GM19438 (cell line): ENCODE measurements around the gene KHDRBS1.
"Not testable (repeated sequence)": the region's sequence is repeated elsewhere in the genome, so short reads cannot be mapped to it uniquely, and the experiment has no call there.

Experiments
- ATAC-seq: cut with Tn5 transposase; IDR thresholded peaks from one replicate; pipeline ENCODE4 v1.9.1; 2021; ENCODE audit warnings: low read depth; ENCODE audit not compliant: unreplicated experiment

KHDRBS1 gene

GRCh38 chr1:32010246-32010645 lies 3.4 kb upstream of the KHDRBS1 start:
- no peak for ATAC-seq

DNA sequence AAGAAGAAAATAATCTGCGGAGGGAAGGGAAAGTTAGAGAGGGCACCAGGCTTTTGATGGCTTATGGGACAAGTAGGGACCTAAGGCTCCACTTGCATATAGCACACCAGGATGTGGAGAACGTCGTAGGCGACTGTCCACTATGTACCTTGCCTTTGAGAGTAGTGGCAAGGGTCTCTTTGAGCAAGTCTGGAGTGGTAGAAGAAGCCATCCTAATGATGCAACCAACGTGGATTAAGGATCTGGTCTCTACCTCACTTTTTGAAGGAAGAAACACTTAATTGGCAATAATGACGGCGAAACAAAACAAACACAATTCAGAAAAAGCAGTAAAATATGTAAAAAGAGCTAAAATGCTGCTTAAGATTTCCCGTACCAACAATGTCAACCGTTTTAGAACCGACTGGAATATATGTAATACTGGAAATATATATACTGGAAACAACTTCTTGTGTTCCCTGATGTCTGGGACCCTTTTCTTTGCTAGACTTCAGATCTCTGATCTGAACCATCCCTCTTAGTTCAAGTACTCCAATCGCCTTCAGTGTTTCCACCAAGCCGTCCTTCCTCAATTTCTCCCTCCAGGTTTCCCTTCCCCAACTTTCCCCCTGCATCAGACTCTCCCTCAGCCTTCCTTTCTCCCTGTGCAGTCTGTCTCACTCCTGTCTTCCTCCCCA lies 821 bp upstream of the KHDRBS1 start:
- no peak for ATAC-seq

DNA sequence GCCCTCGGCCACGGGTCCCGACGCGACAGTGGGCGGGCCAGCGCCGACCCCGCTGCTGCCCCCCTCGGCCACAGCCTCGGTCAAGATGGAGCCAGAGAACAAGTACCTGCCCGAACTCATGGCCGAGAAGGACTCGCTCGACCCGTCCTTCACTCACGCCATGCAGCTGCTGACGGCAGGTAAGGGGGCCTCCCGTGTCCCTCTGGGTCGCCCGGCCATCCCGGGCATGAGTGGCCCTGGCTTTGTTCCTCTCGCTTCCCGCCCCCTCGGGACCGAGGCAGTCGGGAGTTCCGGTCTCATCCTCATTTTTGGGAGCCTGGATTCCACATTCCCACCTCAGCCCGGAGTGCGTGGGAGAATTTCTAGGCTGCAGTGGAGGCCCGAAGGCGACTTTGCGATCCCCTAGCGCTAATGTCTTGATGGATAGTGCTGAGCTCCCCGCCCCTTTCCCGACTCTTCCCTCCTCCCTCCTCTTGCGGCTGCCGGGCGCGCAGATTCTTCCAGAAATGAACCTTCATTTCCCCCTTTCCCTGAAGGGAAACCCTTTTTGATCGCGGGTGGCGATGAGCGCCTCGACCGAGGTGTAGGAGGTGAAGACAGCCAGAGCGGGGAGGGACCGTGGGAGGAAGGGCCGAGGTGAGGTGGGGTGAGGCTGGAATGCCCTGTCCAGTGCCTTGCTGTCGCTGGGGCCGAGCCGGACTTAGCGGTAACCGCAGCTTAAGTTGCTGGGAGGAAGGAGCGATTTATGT lies 705 bp downstream of the KHDRBS1 start:
- ATAC-seq, result peak; percentile 34

- no peak for ATAC-seq
These were observed 1.2 kb downstream of the KHDRBS1 start for GRCh38 chr1:32014948-32015273.

GRCh38 chr1:32020339-32020738 lies 6.7 kb downstream of the KHDRBS1 start:
- ATAC-seq, result no peak

DNA sequence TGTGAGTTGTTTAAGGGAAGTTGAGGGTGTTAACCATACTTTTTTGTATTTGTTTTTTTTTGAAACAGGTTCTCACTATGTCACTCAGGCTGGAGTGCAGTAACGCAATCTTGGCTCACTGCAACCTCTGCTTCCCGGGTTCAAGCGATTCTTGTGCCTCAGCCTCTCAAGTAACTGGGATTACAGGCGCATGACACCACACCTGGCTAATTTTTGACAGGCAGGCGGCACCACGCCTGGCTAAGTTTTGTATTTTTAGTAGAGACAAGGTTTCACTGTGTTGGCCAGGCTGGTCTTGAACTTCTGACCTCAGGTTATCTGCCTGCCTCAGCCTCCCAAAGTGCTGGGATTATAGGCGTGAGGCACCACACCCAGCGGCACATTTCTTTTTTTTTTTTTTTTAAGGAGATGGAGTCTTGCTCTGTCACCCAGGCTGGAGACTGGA lies 7.9 kb downstream of the KHDRBS1 start:
- not testable (repeated sequence) for ATAC-seq

DNA sequence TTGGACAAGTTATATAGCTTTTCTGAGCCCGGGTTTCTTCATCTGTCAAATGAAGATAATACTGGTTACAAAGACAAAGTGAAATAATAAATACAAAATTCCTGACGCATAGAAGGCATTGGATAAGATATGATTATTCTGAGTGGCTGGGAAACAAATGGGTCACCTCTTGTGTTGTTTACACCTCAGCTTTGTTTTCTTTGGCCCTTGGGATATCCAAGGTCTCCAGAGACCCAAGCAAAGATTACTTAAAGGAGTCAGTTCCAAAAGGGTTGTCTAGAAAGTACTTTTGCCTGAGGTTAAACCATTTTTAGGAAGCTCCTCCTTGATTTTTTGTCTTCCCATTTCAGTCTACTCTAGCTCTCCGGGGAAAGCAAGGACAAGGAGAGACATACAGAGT lies 9.7 kb downstream of the KHDRBS1 start:
- no peak for ATAC-seq

DNA sequence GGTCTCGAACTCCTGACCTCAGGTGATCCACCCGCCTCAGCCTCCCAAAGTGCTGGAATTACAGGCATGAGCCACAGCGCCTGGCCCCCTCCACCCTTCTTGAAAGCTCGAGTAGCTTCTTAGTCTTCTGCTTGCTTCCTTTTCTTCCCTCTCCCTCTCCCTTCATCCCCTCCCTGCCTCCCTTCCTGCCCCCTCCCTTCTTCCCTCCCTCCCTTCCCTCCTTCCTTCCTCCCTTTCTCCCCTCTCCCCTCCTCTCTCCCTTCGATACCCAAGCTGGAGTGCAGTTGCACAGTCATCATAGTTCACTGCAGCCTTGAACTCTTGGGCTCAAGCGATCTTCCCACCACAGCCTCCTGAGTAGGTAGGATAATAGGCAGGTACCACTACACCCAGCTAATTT lies 11.8 kb downstream of the KHDRBS1 start:
- ATAC-seq, result no peak

- ATAC-seq, result no peak
These were observed 15.1 kb downstream of the KHDRBS1 start for GRCh38 chr1:32028746-32029145.

DNA sequence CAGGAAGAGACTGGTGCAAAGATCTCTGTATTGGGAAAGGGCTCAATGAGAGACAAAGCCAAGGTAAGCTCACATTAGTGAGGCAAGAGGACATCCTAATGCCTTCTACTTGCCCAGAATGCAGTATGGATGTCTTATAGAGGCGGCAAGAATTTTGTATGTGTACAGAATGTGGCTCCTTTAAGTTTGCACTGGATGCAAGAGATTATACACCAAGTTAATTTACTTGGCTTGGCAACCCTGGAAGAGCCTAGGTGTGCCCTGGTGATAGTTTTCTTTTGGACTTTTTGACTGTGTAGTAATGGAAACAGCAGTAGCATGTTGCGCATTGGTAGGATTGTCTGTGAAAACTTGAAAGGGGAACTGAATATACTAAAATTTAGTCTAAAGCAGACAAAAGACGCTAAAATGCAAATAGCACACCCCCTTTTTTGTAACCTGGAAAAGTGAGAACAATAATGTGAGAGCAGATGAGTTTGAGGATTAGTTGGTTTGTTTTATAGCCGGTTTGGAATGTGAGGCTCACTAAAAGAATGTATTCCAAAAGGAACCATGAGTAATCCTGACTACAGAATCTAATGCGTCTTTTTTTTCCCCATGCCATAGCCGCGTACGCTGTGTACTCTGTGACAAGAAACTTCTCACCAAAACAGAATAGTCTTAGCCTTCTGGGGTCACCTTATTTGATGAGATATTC lies 18.1 kb downstream of the KHDRBS1 start:
- no peak for ATAC-seq

DNA sequence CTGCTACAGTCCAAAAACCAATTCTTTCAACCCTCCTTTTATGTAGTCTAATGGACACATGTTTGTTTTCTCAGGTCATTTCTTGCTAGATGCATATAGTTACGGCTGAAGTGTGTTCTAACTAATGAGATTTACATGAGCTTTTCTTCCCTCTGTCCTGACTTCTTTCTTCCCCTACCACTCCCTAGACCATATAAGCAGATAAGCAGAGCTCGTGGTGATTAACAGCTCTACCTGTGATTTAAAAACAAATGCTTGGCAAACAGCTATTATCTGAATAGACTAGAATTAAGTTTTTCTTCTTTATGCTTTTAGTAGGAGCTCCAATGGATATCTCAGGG lies 18.6 kb downstream of the KHDRBS1 start:
- ATAC-seq, result no peak

GRCh38 chr1:32035119-32035518 lies 21.5 kb downstream of the KHDRBS1 start:
- no peak for ATAC-seq

GRCh38 chr1:32040711-32041110 lies 27.0 kb downstream of the KHDRBS1 start:
- no peak for ATAC-seq

DNA sequence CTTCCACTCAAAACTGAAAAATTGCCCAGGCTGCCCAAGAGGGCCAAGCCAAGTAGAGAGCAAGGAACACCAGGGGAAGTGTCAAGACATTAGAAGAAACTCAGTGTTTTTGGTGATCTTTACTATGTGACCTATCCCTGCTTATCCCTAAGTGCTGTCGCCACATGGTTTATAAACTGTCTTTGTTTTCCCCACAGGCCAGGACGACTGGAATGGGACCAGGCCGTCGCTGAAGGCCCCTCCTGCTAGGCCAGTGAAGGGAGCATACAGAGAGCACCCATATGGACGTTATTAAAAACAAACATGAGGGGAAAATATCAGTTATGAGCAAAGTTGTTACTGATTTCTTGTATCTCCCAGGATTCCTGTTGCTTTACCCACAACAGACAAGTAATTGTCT lies 28.7 kb downstream of the KHDRBS1 start:
- no peak for ATAC-seq

DNA sequence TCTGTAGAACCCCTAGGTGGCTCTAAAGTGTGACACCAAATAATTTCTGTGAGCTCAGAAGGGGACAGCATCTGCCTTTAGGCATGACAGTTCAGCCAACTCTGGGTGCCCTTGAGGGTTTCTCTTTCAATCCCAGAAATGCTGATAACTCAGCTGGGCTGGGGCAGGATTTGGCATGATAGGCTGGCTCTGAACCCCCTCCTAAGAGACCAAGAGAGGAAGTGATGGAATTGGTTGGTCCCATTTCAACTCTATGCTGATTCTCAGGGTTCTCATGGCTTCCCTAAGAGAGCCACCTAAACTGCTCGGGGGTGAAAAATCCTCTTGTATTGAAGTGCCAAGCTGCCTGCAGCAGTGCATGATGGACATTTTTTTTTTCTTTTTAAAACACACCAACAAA lies 30.6 kb downstream of the KHDRBS1 start:
- ATAC-seq, result no peak

- ATAC-seq, result no peak
These were observed 32.1 kb downstream of the KHDRBS1 start for GRCh38 chr1:32045772-32046171.

DNA sequence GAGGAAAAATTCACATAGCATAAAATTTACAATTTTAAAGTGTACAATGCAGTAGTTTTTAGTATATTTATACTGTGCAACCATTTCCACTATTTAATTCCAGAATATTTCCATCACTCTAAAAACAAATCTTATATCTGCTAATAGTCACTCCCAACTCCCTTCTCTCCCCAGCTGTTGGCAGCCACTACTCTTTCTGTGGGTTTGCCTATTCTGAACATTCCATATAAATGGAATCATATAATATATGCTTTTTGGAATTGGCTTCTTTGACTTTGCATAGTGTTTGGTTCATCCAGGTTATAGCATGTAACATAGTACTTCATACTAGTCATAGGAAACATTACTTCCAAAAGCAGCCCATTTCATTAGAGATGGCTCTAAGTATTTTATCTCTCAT lies 34.0 kb downstream of the KHDRBS1 start:
- no peak for ATAC-seq

DNA sequence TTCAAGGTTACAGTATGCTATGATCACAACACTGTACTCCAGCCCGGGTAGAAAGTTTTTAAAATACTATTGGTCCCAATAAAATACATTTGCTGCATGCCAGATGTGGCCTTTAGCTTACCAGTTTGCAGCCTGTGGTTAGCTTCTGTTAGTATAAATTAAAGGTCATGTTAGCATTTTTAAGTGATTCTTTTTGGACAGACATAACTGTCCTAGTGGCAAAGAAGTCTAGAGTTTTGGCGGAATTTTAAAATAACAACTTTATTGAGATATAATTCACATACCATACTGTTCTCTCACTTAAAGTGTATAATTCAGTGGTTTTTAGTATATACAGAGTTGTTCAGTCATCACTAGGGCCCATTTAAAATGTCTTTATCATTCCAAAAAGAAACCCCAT lies 34.8 kb downstream of the KHDRBS1 start:
- ATAC-seq, result no peak

- ATAC-seq, result no peak
These were observed 38.0 kb downstream of the KHDRBS1 start for GRCh38 chr1:32051706-32052105.

DNA sequence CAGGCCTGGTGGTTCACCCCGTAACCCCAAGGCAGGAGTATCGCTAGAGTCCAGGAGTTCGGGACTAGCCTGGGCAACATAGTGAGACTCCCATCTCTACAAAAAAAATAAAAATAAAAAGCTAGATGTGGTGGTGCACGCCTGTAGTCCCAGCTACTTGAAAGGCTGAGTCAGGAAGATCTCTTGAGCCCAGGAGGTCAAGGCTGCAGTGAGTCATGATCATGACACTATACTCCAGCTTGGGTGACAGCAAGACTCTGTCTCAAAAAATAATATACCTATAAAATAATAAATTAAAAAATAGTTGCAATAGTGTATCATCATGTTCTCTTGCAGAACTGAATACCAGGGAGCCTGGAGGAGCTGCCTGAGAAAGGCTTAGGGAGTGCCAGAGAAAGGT lies 39.2 kb downstream of the KHDRBS1 start:
- ATAC-seq, result no peak

DNA sequence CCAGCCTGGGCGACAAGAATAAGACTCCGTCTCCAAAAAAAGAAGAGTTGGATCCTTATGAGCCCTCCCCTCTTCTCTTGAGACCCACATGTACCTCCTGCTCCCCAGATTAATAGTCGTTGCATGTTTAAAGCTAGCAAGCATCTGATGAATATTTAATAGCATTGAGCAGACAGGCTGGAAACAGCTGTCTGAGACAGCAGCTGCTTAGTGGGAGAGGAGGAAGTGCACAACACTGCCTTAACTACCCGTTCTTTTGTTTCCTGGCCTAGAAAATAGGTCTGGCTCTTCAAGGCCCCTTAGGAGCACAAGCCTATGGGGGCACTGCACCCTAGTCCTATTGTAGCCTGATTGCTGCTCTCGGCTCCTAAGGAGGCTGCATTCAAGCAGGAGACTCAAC lies 41.7 kb downstream of the KHDRBS1 start:
- ATAC-seq, result no peak

GRCh38 chr1:32056598-32056997 lies 42.9 kb downstream of the KHDRBS1 start:
- no peak for ATAC-seq
